MM.1S (cell line): ENCODE measurements around the gene UTP14C.

ENCODE experiments used
- DNase-seq: peaks from one replicate; pipeline ENCODE4 v3.0.0-alpha.2; 2015
- H2AFZ ChIP-seq: fragments of 300-600 bp; sonication (generic); 2 replicates; pipeline ENCODE4 v1.6.0; 2016; ENCODE audit warnings: antibody characterized with exemption, low read length
- H3F3A ChIP-seq: fragments of 300-600 bp; sonication (generic); 2 replicates; pipeline ENCODE4 v1.6.1; 2016; ENCODE audit warnings: mild to moderate bottlenecking, antibody characterized with exemption, low read length, moderate library complexity, mixed read lengths; ENCODE audit not compliant: insufficient read depth
- H3K27ac ChIP-seq: fragments of 300-600 bp; sonication (generic); 2 replicates; pipeline ENCODE4 v1.5.1; 2016; ENCODE audit warnings: mild to moderate bottlenecking, low read length
- H3K27me3 ChIP-seq: fragments of 300-600 bp; sonication (generic); replicated peaks from 2 replicates; pipeline ENCODE4 v1.6.0; 2016; ENCODE audit warnings: low read length; ENCODE audit not compliant: insufficient read depth
- H3K36me3 ChIP-seq: fragments of 300-600 bp; sonication (generic); replicated peaks from 2 replicates; pipeline ENCODE4 v1.6.1; 2016; ENCODE audit warnings: mild to moderate bottlenecking, low read length, mixed read lengths; ENCODE audit not compliant: insufficient read depth
- H3K4me1 ChIP-seq: fragments of 300-600 bp; sonication (generic); 2 replicates; pipeline ENCODE4 v1.6.1; 2016; ENCODE audit warnings: low read length, mixed read lengths
- H3K4me2 ChIP-seq: fragments of 300-600 bp; sonication (generic); 2 replicates; pipeline ENCODE4 v1.6.0; 2016; ENCODE audit warnings: low read depth, low read length
- H3K4me3 ChIP-seq: fragments of 300-600 bp; sonication (generic); 2 replicates; pipeline ENCODE4 v1.5.1; 2016; ENCODE audit warnings: low read length, mixed read lengths
- H3K79me2 ChIP-seq: fragments of 300-600 bp; sonication (generic); 2 replicates; pipeline ENCODE4 v1.6.1; 2016; ENCODE audit warnings: mixed run types, low read length, mixed read lengths
- H3K9ac ChIP-seq: fragments of 300-600 bp; sonication (generic); 2 replicates; pipeline ENCODE4 v1.6.1; 2016; ENCODE audit warnings: low read length, mixed read lengths
- H3K9me2 ChIP-seq: fragments of 300-600 bp; sonication (generic); replicated peaks from 2 replicates; pipeline ENCODE4 v1.6.1; 2016; ENCODE audit warnings: mild to moderate bottlenecking, low read length, mixed read lengths; ENCODE audit not compliant: insufficient read depth
- H3K9me3 ChIP-seq: fragments of 300-600 bp; sonication (generic); replicated peaks from 2 replicates; pipeline ENCODE4 v1.6.1; 2016; ENCODE audit warnings: mild to moderate bottlenecking, low read length, mixed read lengths; ENCODE audit not compliant: insufficient read depth
- H4K20me1 ChIP-seq: fragments of 300-600 bp; sonication (generic); 2 replicates; pipeline ENCODE4 v1.6.1; 2016; ENCODE audit warnings: mild to moderate bottlenecking, low read length, moderate library complexity, mixed read lengths; ENCODE audit not compliant: insufficient read depth
- CTCF ChIP-seq: fragments of 300-600 bp; sonication (generic); IDR thresholded peaks from 2 replicates; pipeline ENCODE4 v1.5.1; 2016; ENCODE audit warnings: antibody characterized with exemption, low read length, mixed read lengths
- EZH2 ChIP-seq: fragments of 300-600 bp; sonication (generic); optimal IDR thresholded peaks from 2 replicates; pipeline ENCODE3; 2017; ENCODE audit warnings: low read depth, mild to moderate bottlenecking, antibody characterized with exemption, low read length, mixed read lengths
- EZH2phosphoT487 ChIP-seq: fragments of 300-600 bp; sonication (generic); IDR thresholded peaks from 2 replicates; pipeline ENCODE4 v1.6.1; 2018; ENCODE audit warnings: antibody characterized with exemption, low read length

Gene UTP14C

GRCh38 chr13:51997186-51997585 is 27.3 kb upstream of the UTP14C start:
- Histone ChIP-seq H3K9ac (no peak overlapping the region), H2AFZ (no peak overlapping the region), H3K4me1 (no peaks in the 10 kb centered on the region), H3K27ac (no peak overlapping the region), H3K4me2 (no peak overlapping the region), H4K20me1 (no peaks in the 10 kb centered on the region), H3K79me2 (no peaks in the 10 kb centered on the region), H3K9me3 (no peaks in the 10 kb centered on the region), H3K9me2 (no peaks in the 10 kb centered on the region), H3K36me3 (no peaks in the 10 kb centered on the region), H3F3A (no peaks in the 10 kb centered on the region), H3K27me3 (no peaks in the 10 kb centered on the region), H3K4me3 (no peak overlapping the region)
- no peak for DNase-seq
- TF ChIP-seq EZH2phosphoT487, result no peak

- H3K27ac ChIP-seq, result no peak overlapping the region
These were observed 26.7 kb upstream of the UTP14C start for GRCh38 chr13:51997641-51998330.

GRCh38 chr13:51998723-51999509 is 25.6 kb upstream of the UTP14C start:
- Histone ChIP-seq H3K27me3 (no peaks in the 10 kb centered on the region), H3K36me3 (no peaks in the 10 kb centered on the region), H3K4me2 (no peak overlapping the region), H2AFZ (no peak overlapping the region), H3K9ac (no peak overlapping the region), H3K9me3 (no peaks in the 10 kb centered on the region), H3K9me2 (no peaks in the 10 kb centered on the region), H3K4me3 (no peak overlapping the region), H3K27ac (no peak overlapping the region), H4K20me1 (no peaks in the 10 kb centered on the region), H3K4me1 (no peaks in the 10 kb centered on the region), H3F3A (no peaks in the 10 kb centered on the region), H3K79me2 (no peaks in the 10 kb centered on the region)
- no peak for TF ChIP-seq EZH2phosphoT487
- TF ChIP-seq EZH2, result no peak
- no peak for TF ChIP-seq CTCF
- DNase-seq, result no peak

More at GRCh38 chr13:51997641-51998330, 26.7 kb upstream of the UTP14C start:
- Histone ChIP-seq H3K9ac (no peak overlapping the region), H2AFZ (no peak overlapping the region), H3K79me2 (no peaks in the 10 kb centered on the region), H3F3A (no peaks in the 10 kb centered on the region), H4K20me1 (no peaks in the 10 kb centered on the region), H3K4me3 (no peak overlapping the region), H3K36me3 (no peaks in the 10 kb centered on the region), H3K9me3 (no peaks in the 10 kb centered on the region), H3K27me3 (no peaks in the 10 kb centered on the region), H3K4me2 (no peak overlapping the region), H3K4me1 (no peaks in the 10 kb centered on the region), H3K9me2 (no peaks in the 10 kb centered on the region)
- TF ChIP-seq CTCF, result no peak
- TF ChIP-seq EZH2phosphoT487, result no peak
- no peak for TF ChIP-seq EZH2
- no peak for DNase-seq

GRCh38 chr13:51999510-51999911 is 25.0 kb upstream of the UTP14C start:
- Histone ChIP-seq H4K20me1 (no peaks in the 10 kb centered on the region), H3K9me3 (no peaks in the 10 kb centered on the region), H3K36me3 (no peaks in the 10 kb centered on the region), H2AFZ (no peak overlapping the region), H3K4me1 (no peaks in the 10 kb centered on the region), H3K9me2 (no peaks in the 10 kb centered on the region), H3K27me3 (no peaks in the 10 kb centered on the region), H3K9ac (no peak overlapping the region), H3F3A (no peaks in the 10 kb centered on the region), H3K4me2 (no peak overlapping the region), H3K4me3 (no peak overlapping the region), H3K79me2 (no peaks in the 10 kb centered on the region), H3K27ac (no peak overlapping the region)
- DNase-seq, result no peak
- TF ChIP-seq CTCF (no peak), EZH2phosphoT487 (no peak), EZH2 (no peak)
